GM21390 (cell line): ENCODE results near the gene SGPP2.

ENCODE experiments used
- ATAC-seq: cut with Tn5 transposase; IDR thresholded peaks from one replicate; pipeline ENCODE4 v1.9.1; 2021; ENCODE audit not compliant: unreplicated experiment

Gene SGPP2

GRCh38 chr2:222459983-222460382 is 35.6 kb downstream of the SGPP2 start:
- no peak for ATAC-seq

- ATAC-seq: no peak
Observed at GRCh38 chr2:222465746-222466145, 41.4 kb downstream of the SGPP2 start.

- ATAC-seq: no peak
Observed at GRCh38 chr2:222468346-222468745, 44.0 kb downstream of the SGPP2 start.

GRCh38 chr2:222470802-222471468 is 46.6 kb downstream of the SGPP2 start:
- no peak for ATAC-seq

GRCh38 chr2:222477962-222478608 is 53.7 kb downstream of the SGPP2 start:
- ATAC-seq: no peak

- no peak for ATAC-seq
Observed at GRCh38 chr2:222479859-222480258, 55.5 kb downstream of the SGPP2 start.

GRCh38 chr2:222480497-222480896 is 56.2 kb downstream of the SGPP2 start:
- ATAC-seq: no peak

GRCh38 chr2:222481941-222482340 is 57.6 kb downstream of the SGPP2 start:
- peak; percentile 54 for ATAC-seq

GRCh38 chr2:222483513-222484039 is 59.2 kb downstream of the SGPP2 start:
- no peak for ATAC-seq

GRCh38 chr2:222485367-222486211 is 61.2 kb downstream of the SGPP2 start:
- no peak for ATAC-seq

- no peak for ATAC-seq
Observed at GRCh38 chr2:222490131-222490530, 65.8 kb downstream of the SGPP2 start.

- no peak for ATAC-seq
Observed at GRCh38 chr2:222492683-222493082, 68.3 kb downstream of the SGPP2 start.

- ATAC-seq: no peak
Observed at GRCh38 chr2:222494104-222494739, 69.9 kb downstream of the SGPP2 start.

GRCh38 chr2:222495388-222495787 is 71.0 kb downstream of the SGPP2 start:
- ATAC-seq: no peak

- ATAC-seq: no peak
Observed at GRCh38 chr2:222499226-222499625, 74.9 kb downstream of the SGPP2 start.

GRCh38 chr2:222504191-222504590 is 79.8 kb downstream of the SGPP2 start:
- ATAC-seq: no peak

GRCh38 chr2:222504719-222505118 is 80.4 kb downstream of the SGPP2 start:
- ATAC-seq: peak; percentile 99

- ATAC-seq: no peak
Observed at GRCh38 chr2:222506230-222506935, 82.0 kb downstream of the SGPP2 start.

- ATAC-seq: no peak
Observed at GRCh38 chr2:222514901-222515300, 90.6 kb downstream of the SGPP2 start.

- ATAC-seq: no peak
Observed at GRCh38 chr2:222518570-222519381, 94.4 kb downstream of the SGPP2 start.
